PFSK-1 (cell line): Measurements from ENCODE around the gene ISL2.

Source experiments
- FOXP2 ChIP-seq: optimal IDR thresholded peaks from 2 replicates; pipeline ENCODE3; 2011; ENCODE audit warnings: borderline replicate concordance, control low read depth, inconsistent platforms; ENCODE audit not compliant: insufficient read depth; ENCODE audit errors: extremely low read length, extremely low read depth
- POLR2AphosphoS5 ChIP-seq: IDR thresholded peaks from 2 replicates; pipeline ENCODE4 v1.6.1; 2012; ENCODE audit warnings: low read depth, mild to moderate bottlenecking, control low read depth, low read length, moderate library complexity
- SIN3A ChIP-seq: IDR thresholded peaks from 2 replicates; pipeline ENCODE4 v1.6.1; 2012; ENCODE audit warnings: mild to moderate bottlenecking, low read length, moderate library complexity, borderline replicate concordance; ENCODE audit not compliant: insufficient read depth
- TAF1 ChIP-seq: IDR thresholded peaks from 2 replicates; pipeline ENCODE4 v1.6.1; 2012; ENCODE audit warnings: low read length, control low read depth, borderline replicate concordance; ENCODE audit not compliant: insufficient read depth
- TF ChIP-seq, protein P1 (sequence below), 2 experiments: IDR thresholded peaks; 2 replicates each; pipeline versions ENCODE4 v1.6.1 to v1.8.0; 2011 to 2012; ENCODE audit warnings: low read depth in 2 of 2, low read length in 2 of 2, control low read depth in 1 of 2, inconsistent platforms in 1 of 2, mild to moderate bottlenecking in 1 of 2, moderate library complexity in 1 of 2; ENCODE audit not compliant: insufficient read depth in 1 of 2

Gene ISL2

DNA sequence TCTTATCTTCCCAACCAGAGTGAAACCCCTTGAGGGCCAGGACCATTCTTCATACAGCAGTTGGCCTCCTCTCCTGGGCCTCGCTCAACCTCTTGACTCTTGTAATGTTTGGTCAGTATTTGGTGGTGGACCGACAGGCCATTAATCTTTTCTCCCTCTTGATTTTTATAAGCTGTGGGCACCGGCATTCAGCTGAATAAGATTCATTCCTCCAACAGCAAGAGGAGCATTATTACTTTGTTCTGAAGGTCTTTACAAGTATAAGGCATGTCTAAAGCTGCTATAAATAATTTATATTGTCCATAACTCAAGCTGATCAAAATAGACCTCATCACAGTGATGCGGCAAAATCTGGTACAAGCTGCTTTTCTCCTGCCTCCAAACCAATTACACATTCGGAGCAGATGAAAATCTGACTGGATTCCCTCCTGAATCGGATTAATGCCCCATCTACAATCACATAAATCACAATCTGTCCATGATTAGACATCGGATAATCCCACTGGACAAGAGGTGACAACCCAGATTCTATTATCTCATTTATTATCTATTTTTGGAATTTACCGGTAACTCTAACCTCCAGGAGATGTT lies 8.4 kb upstream of the ISL2 start:
- no peak for TF ChIP-seq POLR2AphosphoS5
- no peak for TF ChIP-seq SIN3A
- TF ChIP-seq TAF1, result no peak
- TF ChIP-seq FOXP2, result no peak
- TF ChIP-seq, protein P1, sequence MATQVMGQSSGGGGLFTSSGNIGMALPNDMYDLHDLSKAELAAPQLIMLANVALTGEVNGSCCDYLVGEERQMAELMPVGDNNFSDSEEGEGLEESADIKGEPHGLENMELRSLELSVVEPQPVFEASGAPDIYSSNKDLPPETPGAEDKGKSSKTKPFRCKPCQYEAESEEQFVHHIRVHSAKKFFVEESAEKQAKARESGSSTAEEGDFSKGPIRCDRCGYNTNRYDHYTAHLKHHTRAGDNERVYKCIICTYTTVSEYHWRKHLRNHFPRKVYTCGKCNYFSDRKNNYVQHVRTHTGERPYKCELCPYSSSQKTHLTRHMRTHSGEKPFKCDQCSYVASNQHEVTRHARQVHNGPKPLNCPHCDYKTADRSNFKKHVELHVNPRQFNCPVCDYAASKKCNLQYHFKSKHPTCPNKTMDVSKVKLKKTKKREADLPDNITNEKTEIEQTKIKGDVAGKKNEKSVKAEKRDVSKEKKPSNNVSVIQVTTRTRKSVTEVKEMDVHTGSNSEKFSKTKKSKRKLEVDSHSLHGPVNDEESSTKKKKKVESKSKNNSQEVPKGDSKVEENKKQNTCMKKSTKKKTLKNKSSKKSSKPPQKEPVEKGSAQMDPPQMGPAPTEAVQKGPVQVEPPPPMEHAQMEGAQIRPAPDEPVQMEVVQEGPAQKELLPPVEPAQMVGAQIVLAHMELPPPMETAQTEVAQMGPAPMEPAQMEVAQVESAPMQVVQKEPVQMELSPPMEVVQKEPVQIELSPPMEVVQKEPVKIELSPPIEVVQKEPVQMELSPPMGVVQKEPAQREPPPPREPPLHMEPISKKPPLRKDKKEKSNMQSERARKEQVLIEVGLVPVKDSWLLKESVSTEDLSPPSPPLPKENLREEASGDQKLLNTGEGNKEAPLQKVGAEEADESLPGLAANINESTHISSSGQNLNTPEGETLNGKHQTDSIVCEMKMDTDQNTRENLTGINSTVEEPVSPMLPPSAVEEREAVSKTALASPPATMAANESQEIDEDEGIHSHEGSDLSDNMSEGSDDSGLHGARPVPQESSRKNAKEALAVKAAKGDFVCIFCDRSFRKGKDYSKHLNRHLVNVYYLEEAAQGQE (IDR thresholded peaks at IDR 0.05; ENCODE audit: insufficient read depth in 1 of 2, low read depth in 2 of 2, low read length in 2 of 2), result no peak

DNA sequence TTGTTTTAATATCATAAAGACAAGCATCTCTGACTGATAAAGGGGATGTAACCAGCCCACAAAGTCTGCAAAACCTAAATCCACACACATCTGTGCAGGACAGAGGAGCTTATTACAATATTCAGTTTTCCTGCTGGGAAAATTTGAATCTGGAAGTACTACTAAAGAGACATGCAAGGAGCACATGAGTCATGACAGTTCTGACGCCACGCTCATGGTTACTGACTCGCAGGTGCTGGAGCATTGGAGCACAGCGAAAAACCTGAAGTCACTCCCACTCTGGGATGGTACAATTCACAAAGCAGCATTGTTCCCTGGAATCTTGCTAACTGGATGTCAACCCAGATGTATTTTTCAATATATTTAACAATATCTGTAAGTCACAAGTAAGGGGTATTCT lies 7.6 kb upstream of the ISL2 start:
- TF ChIP-seq POLR2AphosphoS5, result no peak
- no peak for TF ChIP-seq FOXP2
- no peak for TF ChIP-seq SIN3A
- no peak for TF ChIP-seq TAF1
- TF ChIP-seq, protein P1 (IDR thresholded peaks at IDR 0.05; ENCODE audit: insufficient read depth in 1 of 2, low read depth in 2 of 2, low read length in 2 of 2), result no peak

DNA sequence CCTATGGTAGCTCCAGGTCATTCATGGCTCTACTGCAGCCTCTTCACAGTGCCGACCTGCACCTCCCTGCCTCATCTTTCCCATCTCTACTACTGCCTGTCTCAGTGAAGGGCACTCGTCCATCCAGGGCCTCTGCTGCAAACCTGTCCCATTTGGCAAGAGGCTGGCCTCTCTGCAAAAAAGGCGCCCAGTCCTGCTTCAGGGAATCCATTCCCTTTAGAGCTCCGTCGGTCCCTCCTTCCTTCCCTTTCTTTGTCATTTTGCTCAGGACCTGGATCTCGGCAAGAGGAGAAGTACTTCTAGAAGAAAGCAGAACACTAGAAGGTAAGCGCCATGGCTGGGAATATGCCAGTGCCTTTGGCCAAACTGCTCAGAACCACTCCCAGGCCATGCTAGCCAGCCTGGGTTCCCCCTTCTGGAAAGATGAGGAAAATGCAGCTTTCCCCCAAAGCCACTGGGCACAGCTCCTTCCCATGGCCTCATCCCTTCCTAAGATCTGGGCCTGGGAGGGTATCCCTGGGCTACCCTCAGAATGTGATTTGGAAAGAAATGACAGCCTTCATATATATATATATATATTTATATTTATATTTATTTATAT lies 6.4 kb upstream of the ISL2 start:
- TF ChIP-seq SIN3A, result no peak
- TF ChIP-seq, protein P1 (IDR thresholded peaks at IDR 0.05; ENCODE audit: insufficient read depth in 1 of 2, low read depth in 2 of 2, low read length in 2 of 2), result no peak
- no peak for TF ChIP-seq FOXP2
- TF ChIP-seq POLR2AphosphoS5, result no peak
- no peak for TF ChIP-seq TAF1

DNA sequence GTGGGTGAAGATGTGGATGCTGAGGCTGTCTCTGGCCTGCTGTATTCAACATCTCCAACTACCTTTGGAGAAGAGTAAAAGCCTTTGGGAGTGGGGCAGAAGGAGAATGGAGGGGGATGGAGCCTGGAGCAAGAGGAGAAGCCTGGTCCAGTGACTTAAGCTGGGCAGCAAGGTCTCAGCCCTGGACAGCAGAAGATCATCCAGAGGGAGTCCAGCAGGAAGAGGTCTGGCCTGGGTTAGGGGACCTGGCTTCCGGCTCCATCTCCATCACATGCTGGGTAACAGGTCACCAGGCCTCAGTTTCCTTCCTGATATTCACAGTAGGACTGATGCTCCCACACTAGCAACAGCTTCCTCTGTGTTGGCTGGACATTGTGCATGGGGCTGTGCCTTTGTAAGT lies 3.8 kb upstream of the ISL2 start:
- TF ChIP-seq SIN3A, result no peak
- no peak for TF ChIP-seq FOXP2
- no peak for TF ChIP-seq TAF1
- TF ChIP-seq, protein P1 (IDR thresholded peaks at IDR 0.05; ENCODE audit: insufficient read depth in 1 of 2, low read depth in 2 of 2, low read length in 2 of 2), result no peak
- TF ChIP-seq POLR2AphosphoS5, result no peak
